Right atrium auricular region (tissue), 2 donors: ENCODE results near the gene OCIAD1. TPM values are rescaled to one million over a fixed set of nuclear protein-coding genes. Genes with fewer than 3 reads are reported as not detected.

Source experiments
- DNase-seq: peaks from one replicate; pipeline ENCODE4 v3.0.0-alpha.2; 2019; ENCODE audit warnings: low spot score
- H3K27ac ChIP-seq, 2 donors: fragments of 200-600 bp; sonication (generic); 1 replicate in 1 of 2; 2 replicates in 1 of 2; pipeline ENCODE4 v1.5.1; 2016 to 2019
- H3K27me3 ChIP-seq, 2 donors: fragments of 200-600 bp; sonication (generic); one replicate each; pipeline versions ENCODE4 v1.5.1 to v1.6.0; 2017 to 2019
- H3K36me3 ChIP-seq: fragments of 200-600 bp; sonication (generic); one replicate; pipeline ENCODE4 v1.5.1; 2016
- H3K4me1 ChIP-seq, 2 donors: fragments of 200-600 bp; sonication (generic); one replicate each; pipeline versions ENCODE4 v1.5.1 to v1.6.0; 2017 to 2019
- H3K4me3 ChIP-seq, 2 donors: fragments of 200-600 bp; sonication (generic); 1 replicate in 1 of 2; 2 replicates in 1 of 2; pipeline ENCODE4 v1.5.1; 2017 to 2019; ENCODE audit warnings: mild to moderate bottlenecking in 1 of 2, moderate library complexity in 1 of 2
- H3K9me3 ChIP-seq, 2 donors: fragments of 200-600 bp; sonication (generic); one replicate each; pipeline ENCODE4 v1.5.1; 2019
- total RNA-seq, 2 donors: library from RNA; depleted of rRNA; stranded (reverse); fragments of >200 nt; gene quantifications; one replicate each; pipeline ENCODE4 v1.1.0, GENCODE V29; 2016
- TF ChIP-seq, protein P1 (sequence below), 2 donors: fragments of 200-600 bp; sonication (generic); IDR thresholded peaks; one replicate each; pipeline ENCODE4 v1.5.1; 2019; ENCODE audit warnings: antibody characterized with exemption in 2 of 2

The OCIAD1 gene
- total RNA-seq, 2 donors from 2014 or later, result 101 to 215 TPM

DNA sequence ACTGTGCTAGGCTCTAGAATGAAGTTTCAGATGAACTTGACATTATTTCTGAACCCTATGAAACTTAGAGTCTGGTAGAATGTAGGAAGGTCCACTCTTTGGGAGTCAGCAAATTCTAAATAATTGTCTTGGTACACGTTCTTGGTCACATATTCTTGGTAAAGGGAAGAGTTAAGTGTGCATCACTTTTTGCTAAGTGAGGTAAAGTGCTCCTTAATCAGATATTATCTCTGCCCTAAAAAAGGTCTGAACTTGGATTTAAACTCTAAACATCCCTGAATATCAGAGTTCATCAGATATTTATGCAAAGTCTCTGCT lies 68.5 kb downstream of the OCIAD1 start:
- H3K27me3 ChIP-seq, result no peaks in the 10 kb centered on the region
- H3K4me1 ChIP-seq, result no peaks in the 10 kb centered on the region
- no peak overlapping the region for H3K27ac ChIP-seq
- H3K36me3 ChIP-seq, result no peaks in the 10 kb centered on the region
- DNase-seq, result no peak
- no peaks in the 10 kb centered on the region for H3K9me3 ChIP-seq
- no peak overlapping the region for H3K4me3 ChIP-seq
- TF ChIP-seq, protein P1, sequence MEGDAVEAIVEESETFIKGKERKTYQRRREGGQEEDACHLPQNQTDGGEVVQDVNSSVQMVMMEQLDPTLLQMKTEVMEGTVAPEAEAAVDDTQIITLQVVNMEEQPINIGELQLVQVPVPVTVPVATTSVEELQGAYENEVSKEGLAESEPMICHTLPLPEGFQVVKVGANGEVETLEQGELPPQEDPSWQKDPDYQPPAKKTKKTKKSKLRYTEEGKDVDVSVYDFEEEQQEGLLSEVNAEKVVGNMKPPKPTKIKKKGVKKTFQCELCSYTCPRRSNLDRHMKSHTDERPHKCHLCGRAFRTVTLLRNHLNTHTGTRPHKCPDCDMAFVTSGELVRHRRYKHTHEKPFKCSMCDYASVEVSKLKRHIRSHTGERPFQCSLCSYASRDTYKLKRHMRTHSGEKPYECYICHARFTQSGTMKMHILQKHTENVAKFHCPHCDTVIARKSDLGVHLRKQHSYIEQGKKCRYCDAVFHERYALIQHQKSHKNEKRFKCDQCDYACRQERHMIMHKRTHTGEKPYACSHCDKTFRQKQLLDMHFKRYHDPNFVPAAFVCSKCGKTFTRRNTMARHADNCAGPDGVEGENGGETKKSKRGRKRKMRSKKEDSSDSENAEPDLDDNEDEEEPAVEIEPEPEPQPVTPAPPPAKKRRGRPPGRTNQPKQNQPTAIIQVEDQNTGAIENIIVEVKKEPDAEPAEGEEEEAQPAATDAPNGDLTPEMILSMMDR (IDR thresholded peaks at IDR 0.05), result no peak

DNA sequence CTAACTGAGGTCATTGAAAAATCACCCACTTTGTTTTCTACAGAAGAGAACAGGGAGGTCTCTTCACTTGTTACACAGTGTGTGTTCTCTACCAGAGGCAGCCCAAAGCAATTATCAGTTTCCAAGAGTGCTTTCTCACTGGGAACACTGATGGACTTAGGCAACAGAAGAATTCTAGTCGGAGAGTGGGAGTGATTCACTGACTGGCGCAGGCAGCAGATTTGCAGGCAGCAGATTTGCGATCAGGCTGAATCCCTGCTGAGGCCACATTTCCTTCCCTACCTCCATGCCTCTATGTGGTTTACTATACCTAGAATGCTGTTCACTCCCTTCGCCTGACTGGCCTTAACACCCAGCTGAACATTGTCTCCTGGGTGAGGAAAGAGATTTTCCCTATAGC lies 69.1 kb downstream of the OCIAD1 start:
- no peak overlapping the region for H3K27ac ChIP-seq
- no peaks in the 10 kb centered on the region for H3K27me3 ChIP-seq
- no peak overlapping the region for H3K4me3 ChIP-seq
- TF ChIP-seq, protein P1 (IDR thresholded peaks at IDR 0.05), result no peak
- no peaks in the 10 kb centered on the region for H3K9me3 ChIP-seq
- H3K4me1 ChIP-seq, result no peaks in the 10 kb centered on the region
- no peak for DNase-seq
- no peaks in the 10 kb centered on the region for H3K36me3 ChIP-seq

DNA sequence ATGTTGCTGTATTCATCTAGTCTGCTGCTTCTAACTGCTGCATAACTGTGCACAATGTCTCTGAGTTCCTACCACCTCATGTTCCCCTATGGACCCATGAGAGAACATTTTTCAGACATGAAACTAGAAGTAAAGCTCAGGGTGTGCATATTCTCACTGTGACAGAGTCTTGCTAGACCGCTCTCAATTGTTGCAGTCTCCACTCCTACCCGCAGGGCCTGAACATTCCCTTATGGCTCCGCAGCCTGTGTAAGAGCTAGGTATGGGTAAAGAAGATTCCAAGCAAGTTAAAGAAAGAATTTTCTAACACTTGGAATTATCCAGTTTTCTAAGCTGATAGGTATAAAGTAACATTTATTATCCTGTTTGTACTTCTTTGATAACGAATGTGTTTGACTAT lies 70.3 kb downstream of the OCIAD1 start:
- Histone ChIP-seq H3K36me3 (no peaks in the 10 kb centered on the region), H3K27ac (no peak overlapping the region), H3K27me3 (no peaks in the 10 kb centered on the region), H3K9me3 (no peaks in the 10 kb centered on the region), H3K4me3 (no peak overlapping the region), H3K4me1 (peaks cover 0 to 7% of the 10 kb centered on the region in 2 donors)
- TF ChIP-seq, protein P1 (IDR thresholded peaks at IDR 0.05), result no peak
- DNase-seq, result no peak

DNA sequence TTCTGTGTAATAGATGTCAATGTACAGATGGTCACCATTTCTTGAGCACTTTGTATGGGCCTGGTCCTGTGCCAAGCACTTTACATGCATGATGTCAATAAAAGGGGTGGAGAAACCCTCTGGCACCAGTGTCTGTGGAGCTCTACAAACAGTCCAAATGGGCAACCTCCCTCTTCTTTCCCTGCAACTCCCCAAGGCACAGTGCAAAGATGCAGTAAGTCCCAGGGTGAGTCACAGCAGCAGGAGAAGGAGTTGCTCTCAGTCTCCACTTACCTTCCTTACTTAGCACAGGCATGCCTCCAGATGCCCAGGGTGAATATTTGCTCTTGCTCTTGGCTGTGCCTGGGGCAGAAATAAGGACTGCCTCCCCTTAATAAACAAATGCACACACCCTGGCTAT lies 71.4 kb downstream of the OCIAD1 start:
- H3K36me3 ChIP-seq, result no peaks in the 10 kb centered on the region
- DNase-seq, result no peak
- H3K9me3 ChIP-seq, result no peaks in the 10 kb centered on the region
- no peak overlapping the region for H3K4me3 ChIP-seq
- H3K4me1 ChIP-seq, result peaks cover 0 to 10% of the 10 kb centered on the region in 2 donors
- no peaks in the 10 kb centered on the region for H3K27me3 ChIP-seq
- TF ChIP-seq, protein P1 (IDR thresholded peaks at IDR 0.05), result no peak
- no peak overlapping the region for H3K27ac ChIP-seq

DNA sequence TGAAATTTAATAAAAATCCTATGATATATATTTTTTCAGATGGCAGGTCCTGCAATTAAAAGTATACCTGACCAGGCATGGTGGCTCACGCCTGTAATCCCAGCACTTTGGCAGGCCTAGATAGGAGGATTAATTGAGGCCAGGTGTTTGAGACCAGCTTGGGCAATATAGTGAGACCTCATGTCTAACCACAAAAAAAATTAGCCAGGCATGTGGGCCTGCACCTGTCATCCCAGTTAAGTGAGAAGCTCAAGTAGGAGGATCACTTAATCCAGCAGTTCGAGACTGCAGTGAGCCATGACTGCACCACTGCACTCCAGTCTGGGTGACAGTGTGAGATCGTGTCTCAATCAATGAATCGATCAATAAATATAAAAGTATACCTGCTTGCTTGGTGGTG lies 73.2 kb downstream of the OCIAD1 start:
- Histone ChIP-seq H3K36me3 (no peaks in the 10 kb centered on the region), H3K9me3 (no peaks in the 10 kb centered on the region), H3K4me3 (no peak overlapping the region), H3K27me3 (no peaks in the 10 kb centered on the region), H3K27ac (no peak overlapping the region), H3K4me1 (peaks cover 0 to 10% of the 10 kb centered on the region in 2 donors)
- TF ChIP-seq, protein P1 (IDR thresholded peaks at IDR 0.05), result no peak
- no peak for DNase-seq

DNA sequence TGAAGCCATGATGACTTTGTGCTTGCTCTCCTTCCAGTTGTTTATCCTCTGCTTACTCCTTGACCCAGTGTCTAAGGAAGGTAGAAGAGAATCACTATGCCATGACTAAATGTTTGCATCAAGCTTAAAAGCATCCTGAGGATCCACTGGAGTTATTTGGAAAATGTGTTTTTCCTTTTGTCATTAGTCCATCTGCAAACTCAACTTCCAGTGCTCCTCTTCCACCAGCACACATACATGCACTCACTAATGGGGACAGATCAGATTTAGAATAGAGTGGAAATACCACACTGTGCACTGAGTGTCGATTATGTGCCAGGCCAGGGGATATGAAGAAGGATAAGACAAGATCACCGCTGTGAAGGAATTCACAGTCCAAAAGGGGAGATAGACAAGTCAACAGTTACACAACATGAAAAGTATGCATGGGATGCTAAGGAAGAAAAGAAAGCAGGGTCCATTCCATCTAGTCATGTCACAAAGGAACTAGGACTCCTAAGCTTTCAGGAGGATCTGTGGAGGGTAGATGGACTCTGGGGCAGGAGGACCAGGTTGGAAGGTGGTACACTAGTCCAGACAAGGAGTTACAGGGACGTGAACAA lies 73.8 kb downstream of the OCIAD1 start:
- H3K9me3 ChIP-seq, result no peaks in the 10 kb centered on the region
- no peak overlapping the region for H3K27ac ChIP-seq
- TF ChIP-seq, protein P1 (IDR thresholded peaks at IDR 0.05), result no peak
- no peak for DNase-seq
- H3K27me3 ChIP-seq, result no peaks in the 10 kb centered on the region
- H3K36me3 ChIP-seq, result no peaks in the 10 kb centered on the region
- no peak overlapping the region for H3K4me3 ChIP-seq
- peaks cover 0 to 10% of the 10 kb centered on the region in 2 donors for H3K4me1 ChIP-seq
